GM18909 (cell line): Measurements from ENCODE around the gene SMC1B.
A peak's percentile ranks its signal among the peaks of the same experiment; 100 is the strongest.
"Not testable (repeated sequence)": the region's sequence is repeated elsewhere in the genome, so short reads cannot be mapped to it uniquely, and the experiment has no call there.

ENCODE experiments used
- ATAC-seq: cut with Tn5 transposase; IDR thresholded peaks from one replicate; pipeline ENCODE4 v1.9.1; 2021; ENCODE audit warnings: mild to moderate bottlenecking; ENCODE audit not compliant: unreplicated experiment, poor library complexity

Gene SMC1B

GRCh38 chr22:45309422-45310227 is 103.8 kb downstream of the SMC1B start, which contains the start of gene FAM118A:
Gene FAM118A, plus strand, starts transcription at chr22:45309934. Its CDS starts 12,446 bp downstream, at chr22:45322380.
- peak; percentile 85 for ATAC-seq

GRCh38 chr22:45308957-45309421 is 104.4 kb downstream of the SMC1B start:
- ATAC-seq = no peak

DNA sequence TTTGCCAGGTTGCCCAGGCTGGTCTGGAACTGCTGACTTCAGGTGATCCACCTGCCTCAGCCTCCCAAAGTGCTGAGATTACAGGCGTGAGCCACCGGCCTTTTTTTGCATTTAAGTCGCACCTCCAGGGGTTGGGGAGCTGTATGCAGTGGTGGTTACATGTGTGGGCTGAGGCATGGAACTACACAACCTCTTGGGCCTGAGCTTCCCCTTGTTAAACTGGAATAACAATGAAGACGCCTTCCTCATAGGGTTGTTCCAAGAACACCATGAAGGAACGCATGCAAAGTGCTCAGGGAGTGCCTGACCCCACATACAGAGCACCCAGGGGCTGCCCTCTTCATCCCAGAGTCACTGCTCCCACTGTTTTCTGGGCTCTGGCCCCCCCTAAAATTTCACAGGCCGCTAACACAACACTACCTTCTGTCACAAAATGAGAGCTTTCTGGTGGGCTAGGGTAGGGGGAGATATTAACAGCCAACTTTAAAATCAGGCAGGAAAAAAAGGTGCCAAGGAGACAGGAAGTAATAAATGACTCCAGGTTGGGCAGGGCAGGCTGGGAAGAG is 104.9 kb downstream of the SMC1B start:
- no peak for ATAC-seq

- ATAC-seq = no peak
These were observed 107.3 kb downstream of the SMC1B start for GRCh38 chr22:45306139-45306538.

- no peak for ATAC-seq
These were observed 107.8 kb downstream of the SMC1B start for GRCh38 chr22:45305456-45306075.

DNA sequence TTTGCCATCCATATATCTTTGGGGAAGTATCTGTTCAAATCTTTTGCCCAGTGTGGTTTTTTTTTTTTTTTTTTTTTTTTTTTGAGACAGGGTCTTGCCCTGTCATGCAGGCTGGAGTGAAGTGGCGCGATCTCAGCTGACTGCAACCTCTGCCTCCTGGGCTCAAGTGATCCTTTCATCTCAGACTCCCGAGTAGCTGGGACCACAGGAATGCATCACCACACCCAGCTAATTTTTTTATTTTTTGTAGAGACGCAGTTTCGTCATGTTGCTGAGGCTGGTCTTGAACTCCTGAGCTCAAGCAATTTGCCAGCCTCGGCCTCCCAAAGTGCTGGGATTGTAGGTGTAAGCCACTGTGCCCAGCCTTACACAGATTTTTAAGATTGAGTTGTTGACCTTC is 108.4 kb downstream of the SMC1B start:
- no peak for ATAC-seq

GRCh38 chr22:45303181-45303580 is 110.2 kb downstream of the SMC1B start:
- ATAC-seq = no peak

DNA sequence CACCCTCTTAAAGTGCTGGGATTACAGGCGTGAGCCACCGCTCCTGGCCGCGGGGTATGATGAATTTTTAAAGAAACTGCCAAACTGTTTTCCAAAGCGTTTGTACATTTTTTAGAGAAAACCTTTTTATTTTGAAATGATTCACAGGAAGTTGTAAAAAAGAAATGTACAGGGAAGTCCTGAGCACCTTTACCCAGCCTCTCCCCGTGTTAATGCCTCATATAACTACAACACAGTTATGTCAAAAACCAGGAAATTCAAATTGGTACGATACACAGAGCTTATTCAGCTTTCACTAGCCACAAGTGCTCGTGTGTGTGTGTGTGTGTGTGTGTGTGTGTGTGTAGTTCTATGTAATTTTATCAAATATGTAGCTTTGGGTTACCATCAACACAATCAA is 110.6 kb downstream of the SMC1B start:
- ATAC-seq = no peak

DNA sequence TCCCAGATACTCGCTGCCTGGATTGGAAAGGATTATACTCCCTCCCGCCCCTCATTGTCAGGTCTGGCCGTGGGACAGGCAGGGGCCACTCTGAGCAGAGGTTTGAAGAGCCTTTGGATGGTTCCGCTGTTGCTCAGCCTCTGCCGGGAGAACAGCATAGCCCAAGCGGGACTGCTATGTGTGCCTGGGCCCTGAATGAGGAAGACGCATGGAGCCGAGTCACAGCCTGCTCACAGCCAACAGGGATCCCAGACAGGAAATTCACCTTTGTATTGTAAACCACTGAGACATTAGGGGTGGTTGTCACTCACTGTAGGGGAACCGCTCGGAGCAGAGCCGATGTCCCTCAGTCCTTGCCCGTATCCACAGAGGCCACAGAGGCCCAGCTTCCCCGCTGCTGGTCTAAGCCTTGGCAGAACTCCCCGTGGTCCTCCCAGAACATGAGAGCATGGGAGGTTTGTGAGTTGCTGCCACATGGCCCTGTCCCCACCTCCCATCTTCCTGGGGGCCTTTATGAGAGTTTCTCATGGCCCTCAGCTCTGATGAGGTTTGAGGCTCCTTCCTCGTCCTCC is 114.4 kb downstream of the SMC1B start:
- ATAC-seq = no peak

DNA sequence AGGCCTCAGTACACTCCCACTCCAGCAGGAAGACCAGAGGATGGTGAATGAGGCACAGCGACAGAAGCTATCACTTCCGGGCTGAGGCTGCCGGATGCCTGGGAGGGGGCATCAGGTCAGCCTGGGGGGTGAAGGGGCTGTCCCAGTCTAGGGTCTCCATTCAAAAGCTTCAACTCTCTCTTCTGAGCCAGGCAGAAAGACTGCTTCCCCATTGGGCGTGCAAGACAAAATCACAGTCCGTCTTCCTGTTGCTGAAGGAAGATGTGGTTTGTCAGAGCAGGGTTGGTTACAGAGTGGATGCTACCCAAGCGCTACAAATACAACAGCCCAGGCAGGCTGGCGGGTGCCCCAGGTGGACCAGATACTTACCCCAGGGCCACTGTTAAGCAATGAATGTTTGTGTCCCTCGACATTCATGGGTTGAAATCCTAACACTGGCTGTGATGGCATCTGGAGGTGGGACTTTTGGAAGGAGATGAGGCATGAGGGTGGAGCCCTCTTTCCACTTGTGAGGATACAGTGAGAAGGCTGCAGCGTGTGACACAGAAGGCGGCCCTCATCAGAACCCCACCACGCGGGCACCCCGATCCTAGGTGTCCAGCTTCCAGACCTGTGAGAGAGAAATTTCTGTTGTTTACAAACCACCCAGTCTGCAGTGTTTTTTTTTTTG is 116.6 kb downstream of the SMC1B start:
- no peak for ATAC-seq

DNA sequence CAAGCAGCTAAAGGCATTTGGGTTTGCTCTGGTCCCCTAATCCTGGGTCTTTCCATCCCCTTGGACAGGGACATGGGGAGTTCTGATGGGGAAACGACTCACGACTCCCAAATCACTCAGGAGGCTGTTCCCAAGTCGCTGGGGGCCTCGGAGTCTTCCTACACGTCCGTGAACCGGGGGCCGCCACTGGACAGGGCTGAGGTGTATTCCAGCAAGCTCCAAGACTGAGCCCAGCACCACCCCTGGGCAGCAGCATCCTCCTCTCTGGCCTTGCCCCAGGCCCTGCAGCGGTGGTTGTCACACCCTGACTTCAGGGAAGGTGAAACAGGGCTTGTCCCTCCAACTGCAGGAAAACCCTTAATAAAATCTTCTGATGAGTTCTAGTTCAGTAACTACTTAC is 117.9 kb downstream of the SMC1B start:
- no peak for ATAC-seq

GRCh38 chr22:45295004-45295403 is 118.4 kb downstream of the SMC1B start:
- ATAC-seq = not testable (repeated sequence)
